K562 (cell line): ENCODE measurements around the gene TPPP. TPM values are rescaled to one million over a fixed set of nuclear protein-coding genes. Genes with fewer than 3 reads are reported as not detected.

Experiments
- ATAC-seq: fragments of 200-7000 bp; cut with Tn5 transposase; 3 replicates; pipeline ENCODE4 v1.9.1; 2020; ENCODE audit warnings: moderate library complexity
- BruUV-seq: library from RNA; stranded (reverse); fragments of 400-500 nt; replicated peaks from 2 replicates; lab custom pipeline; 2021; lab: Mats Ljungman, UMichigan
- CTCF ChIA-PET: fragments of 300-600 bp; formaldehyde crosslinking; extraction: SDS; loops from one replicate; lab custom pipeline; 2021; ENCODE audit warnings: low intra/inter-chr PET ratio; lab: Yijun Ruan, JAX
- POLR2A ChIA-PET: fragments of 300-600, 350-650 bp; sonication (Branson Sonifier 250); formaldehyde crosslinking; extraction: SDS; loops from one replicate; lab custom pipeline; 2021; ENCODE audit warnings: antibody characterized with exemption, inconsistent platforms; lab: Yijun Ruan, JAX
- DNase-seq, 4 experiments: peaks; one replicate each; pipeline versions ENCODE4 v3.0.0 to v3.0.0-alpha.2; 2011 to 2018; ENCODE audit warnings: low spot score in 3 of 4, mixed read lengths in 3 of 4; ENCODE audit errors: extremely low read depth in 1 of 4
- FAIRE-seq: peaks from 2 replicates; lab custom pipeline; 2011; peaks lifted over from hg19 to GRCh38; lab: Jason Lieb, UNC
- H2AFZ ChIP-seq: 2 replicates; pipeline ENCODE4 v1.6.0; 2011; ENCODE audit warnings: low read depth, low read length, control low read depth, inconsistent platforms
- H3K27ac ChIP-seq: fragments of 200-600 bp; 3 replicates; pipeline ENCODE4 v1.8.0; 2011; ENCODE audit warnings: low read depth, mild to moderate bottlenecking, control low read depth, inconsistent platforms, low read length, moderate library complexity, mixed read lengths; ENCODE audit errors: extremely low read depth
- H3K27me3 ChIP-seq, 2 experiments: fragments of 300-600 bp in 1 of 2; 2 replicates in 1 of 2; 3 replicates in 1 of 2; pipeline versions ENCODE4 v1.6.0 to v1.8.0; 2011; ENCODE audit warnings: inconsistent platforms in 2 of 2, low read length in 2 of 2, mild to moderate bottlenecking in 1 of 2, mixed read lengths in 1 of 2, moderate library complexity in 1 of 2; ENCODE audit not compliant: control insufficient read depth in 2 of 2, insufficient read depth in 2 of 2
- H3K36me3 ChIP-seq: fragments of 300-600 bp; 3 replicates; pipeline ENCODE4 v1.8.0; 2011; ENCODE audit warnings: mild to moderate bottlenecking, low read length, inconsistent platforms; ENCODE audit not compliant: control insufficient read depth, insufficient read depth
- H3K4me1 ChIP-seq, 2 experiments: fragments of 200-600 bp in 1 of 2; replicated peaks in 1 of 2; 2 replicates in 1 of 2; 3 replicates in 1 of 2; pipeline versions ENCODE4 v1.5.1 to v1.8.0; 2011; ENCODE audit warnings: inconsistent platforms in 2 of 2, low read length in 2 of 2, mild to moderate bottlenecking in 1 of 2, mixed read lengths in 1 of 2, moderate library complexity in 1 of 2; ENCODE audit not compliant: control insufficient read depth in 2 of 2, insufficient read depth in 2 of 2
- H3K4me2 ChIP-seq: 2 replicates; pipeline ENCODE4 v1.6.1; 2011; ENCODE audit warnings: low read length, control low read depth, inconsistent platforms, mixed read lengths; ENCODE audit not compliant: insufficient read depth
- H3K4me3 ChIP-seq: fragments of 200-600 bp; sonication (generic), shearing (Covaris generic); 2 replicates; pipeline ENCODE4 v1.5.1; 2016; ENCODE audit warnings: control low read depth, inconsistent platforms
- H3K79me2 ChIP-seq: fragments of 200-600 bp; 3 replicates; pipeline ENCODE4 v1.8.0; 2011; ENCODE audit warnings: low read length, inconsistent platforms; ENCODE audit not compliant: control insufficient read depth, insufficient read depth
- H3K9ac ChIP-seq, 2 experiments: 2 replicates each; pipeline versions ENCODE4 v1.6.0 to v1.6.1; 2011; ENCODE audit warnings: low read depth in 2 of 2, low read length in 2 of 2, control low read depth in 1 of 2, inconsistent platforms in 1 of 2, mild to moderate bottlenecking in 1 of 2, mixed read lengths in 1 of 2; ENCODE audit not compliant: insufficient read depth in 1 of 2
- H3K9me1 ChIP-seq: one replicate; pipeline ENCODE4 v1.6.0; 2011; ENCODE audit warnings: inconsistent platforms, mild to moderate bottlenecking, low read length, moderate library complexity; ENCODE audit not compliant: control insufficient read depth, insufficient read depth
- H3K9me3 ChIP-seq: replicated peaks from 2 replicates; pipeline ENCODE4 v1.5.1; 2011; ENCODE audit warnings: low read depth, low read length, inconsistent platforms; ENCODE audit not compliant: control insufficient read depth, insufficient read depth
- H4K20me1 ChIP-seq: replicated peaks from 2 replicates; pipeline ENCODE4 v1.6.1; 2011; ENCODE audit warnings: low read length, inconsistent platforms, mixed read lengths; ENCODE audit not compliant: control insufficient read depth, insufficient read depth
- CBX3 ChIP-seq, 2 experiments: IDR thresholded peaks; 1 replicate in 1 of 2; 2 replicates in 1 of 2; pipeline ENCODE4 v1.6.1; 2012; ENCODE audit warnings: inconsistent platforms in 2 of 2, low read length in 2 of 2, borderline replicate concordance in 1 of 2, control low read depth in 1 of 2
- NR2C1 ChIP-seq, 2 experiments: fragments of 450-650 bp; IDR thresholded peaks; 2 replicates each; pipeline ENCODE4 v1.6.1; 2017; ENCODE audit warnings: mild to moderate bottlenecking in 2 of 2, antibody characterized with exemption in 1 of 2, inconsistent platforms in 1 of 2, missing compliant biosample characterization in 1 of 2, missing genetic modification characterization in 1 of 2
- WGBS: fragments of 100-300 bp; shearing (Covaris generic); methylation state at CpG from one replicate; pipeline ENCODE4 v1.1.6; 2016; ENCODE audit warnings: low coverage, mixed read lengths; ENCODE audit not compliant: insufficient coverage; ENCODE audit errors: missing lambda C conversion rate; 5-methylcytosine and 5-hydroxymethylcytosine counted together
- in situ Hi-C: fragments of 300-500 bp; cut with MboI; formaldehyde crosslinking; loops from 4 replicates; pipeline ENCODE4 v1.15.0; 2018; ENCODE audit warnings: inconsistent platforms, mixed read lengths
- intact Hi-C: fragments of 100-400 bp; cut with micrococcal nuclease; formaldehyde crosslinking; loops from 2 replicates; pipeline ENCODE4 v1.14.2; 2022
- polyA plus RNA-seq, 8 experiments: library from polyadenylated mRNA; depleted of rRNA in 4 of 8; stranded (reverse) in 5 of 8; unstranded in 3 of 8; fragments of >200 nt; fragmentation: Nextera tagmentation in 2 of 8; fragmentation: Illumina TruSeq in 1 of 8; extraction: Ambion mirVana in 2 of 8; extraction: Trizol in 1 of 8; gene quantifications; 2 replicates each; pipeline versions ENCODE4 v1.2.1 to v1.2.3, GENCODE V29; 2011 to 2014; ENCODE audit warnings: inconsistent platforms in 1 of 8, missing spikeins in 1 of 8
- total RNA-seq, 7 experiments: library from RNA; depleted of rRNA in 6 of 7; stranded (reverse); fragments of >200 nt in 6 of 7; fragmentation: Illumina TruSeq in 2 of 7; extraction: Trizol in 2 of 7; gene quantifications; 2 replicates each; pipeline versions ENCODE4 v1.2.1 to v1.2.3, GENCODE V29; 2011 to 2021; ENCODE audit warnings: low replicate concordance in 1 of 7

TPPP gene
- total and polyA plus RNA-seq, 9 of the 15 experiments (the other 6 are each of a cell fraction or from before 2014, with no cell fraction given) = 0.01 to 0.07 (median 0.03) TPM; not detected in 6

DNA sequence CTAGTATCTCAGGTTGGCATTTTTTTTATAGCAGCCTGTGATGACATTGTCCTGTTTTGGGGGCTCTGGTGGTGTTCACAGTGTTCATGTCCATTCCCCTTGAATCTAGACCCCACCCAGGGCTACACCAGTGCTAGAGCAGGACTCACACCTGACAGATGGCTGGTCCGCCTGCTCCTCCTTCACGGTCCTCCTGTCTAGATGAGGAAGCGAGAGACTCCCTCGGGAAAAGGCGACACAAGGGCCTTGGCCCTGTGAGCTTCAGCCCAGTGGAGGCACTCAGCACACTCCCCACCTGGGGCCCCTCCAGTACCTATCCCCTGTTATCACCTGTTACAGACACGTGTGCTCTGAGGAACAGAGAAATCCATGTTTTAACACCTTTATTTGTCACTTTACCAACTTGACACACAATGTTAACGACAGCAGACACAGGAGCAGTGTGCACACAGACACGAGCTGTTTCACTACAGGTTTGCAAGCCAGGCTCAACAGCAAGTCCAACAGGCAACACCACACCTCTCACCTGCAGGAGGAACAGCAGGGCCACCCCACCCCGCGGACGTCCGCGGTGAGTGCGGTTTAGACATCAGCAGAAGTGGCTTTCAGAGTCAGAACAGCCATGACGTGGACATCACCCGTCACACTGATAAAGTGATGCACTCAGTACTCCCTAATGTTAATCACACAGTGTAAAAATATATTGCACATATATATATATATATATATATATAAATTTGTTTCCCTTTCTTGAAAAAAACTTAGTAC is 33.5 kb downstream of the TPPP start:
- H3K4me3 ChIP-seq = no peak overlapping the region
- FAIRE-seq (no peak), ATAC-seq (no peak), DNase-seq (no peak)
- H3K27me3 ChIP-seq = no peaks in the 10 kb centered on the region
- WGBS = 98% methylated on average over 15 of the region's 16 CpGs
- intact Hi-C loops = no loop called here
- H4K20me1 ChIP-seq = no peaks in the 10 kb centered on the region
- peaks cover 13 to 21% of the 10 kb centered on the region in 2 experiments; a peak in 4 of 5 replicates for H3K4me1 ChIP-seq
- H3K9me1 ChIP-seq = no peaks in the 10 kb centered on the region
- ChIA-PET POLR2A (interaction anchor here (0.6 kb wide), 1 partner anchor 17 kb away, joined by 3 read pairs; no protein-coding TSS in a partner anchor), CTCF (no interaction called here)
- BruUV-seq = no TSS peak
- in situ Hi-C loops = loop anchor here (5.0 kb wide), 1 partner anchor 47 kb away; the partner anchor contains the start of gene CEP72
- peak in 1 of 2 experiments; percentile 44; a peak in 1 of 3 replicates for TF ChIP-seq CBX3 (IDR thresholded peaks at IDR 0.05; ENCODE audit: borderline replicate concordance in 1 of 2, low read length in 2 of 2)
- no peak for TF ChIP-seq NR2C1 (IDR thresholded peaks at IDR 0.05)
- no peak for TF ChIP-seq NR2C1 (tag; IDR thresholded peaks at IDR 0.05)
- H3K4me2 ChIP-seq = no peak overlapping the region
- peaks cover 89% of the 10 kb centered on the region for H3K36me3 ChIP-seq
- H3K9ac ChIP-seq = no peak overlapping the region
- H3K79me2 ChIP-seq = no peaks in the 10 kb centered on the region; the same call in 2 of the 3 replicates
- H3K9me3 ChIP-seq = peaks cover 14% of the 10 kb centered on the region
- H2AFZ ChIP-seq = no peak overlapping the region
- no peak overlapping the region; the same call in 2 of the 3 replicates for H3K27ac ChIP-seq
